HG02798 (cell line): Measurements from ENCODE around the gene TNN.
"Not testable (repeated sequence)": the region's sequence is repeated elsewhere in the genome, so short reads cannot be mapped to it uniquely, and the experiment has no call there.

ENCODE experiments used
- ATAC-seq: cut with Tn5 transposase; IDR thresholded peaks from one replicate; pipeline ENCODE4 v1.9.1; 2021; ENCODE audit warnings: mild to moderate bottlenecking; ENCODE audit not compliant: unreplicated experiment, poor library complexity

TNN gene

DNA sequence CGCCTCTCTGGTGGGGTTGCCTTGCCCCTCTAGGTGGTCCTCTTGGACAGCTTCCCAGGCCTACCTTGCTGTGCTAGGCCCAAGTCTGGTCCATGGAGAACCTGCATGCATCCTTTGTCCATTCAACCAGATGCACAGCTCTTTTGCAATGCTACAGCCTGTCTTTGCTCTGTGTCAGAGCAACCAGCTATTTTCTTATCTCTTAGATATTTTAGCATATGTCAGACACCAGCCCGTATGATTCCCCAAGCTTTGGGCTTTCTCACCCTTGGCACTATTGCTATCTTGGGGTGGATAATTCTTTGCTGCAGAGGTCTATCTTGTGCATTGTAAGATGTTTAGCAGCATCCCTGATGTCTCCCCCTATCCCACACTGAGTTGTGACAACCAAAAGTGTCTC, 32.3 kb downstream of the TNN start:
- no peak for ATAC-seq

DNA sequence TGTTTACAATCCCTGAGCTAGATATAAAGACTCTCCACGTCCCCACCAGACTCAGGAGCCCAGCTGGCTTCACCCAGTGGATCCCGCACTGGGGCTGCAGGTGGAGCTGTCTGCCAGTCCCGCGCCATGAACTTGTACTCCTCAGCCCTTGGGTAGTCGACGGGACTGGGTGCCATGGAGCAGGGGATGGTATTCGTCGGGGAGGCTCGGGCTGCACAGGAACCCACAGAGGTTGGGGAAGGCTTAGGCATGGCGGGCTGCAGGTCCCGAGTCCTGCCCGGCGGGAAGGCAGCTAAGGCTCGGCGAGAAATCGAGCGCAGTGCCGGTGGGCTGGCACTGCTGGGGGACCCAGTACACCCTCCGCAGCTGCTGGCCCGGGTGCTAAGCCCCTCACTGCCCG, 34.5 kb downstream of the TNN start:
- ATAC-seq: not testable (repeated sequence)

DNA sequence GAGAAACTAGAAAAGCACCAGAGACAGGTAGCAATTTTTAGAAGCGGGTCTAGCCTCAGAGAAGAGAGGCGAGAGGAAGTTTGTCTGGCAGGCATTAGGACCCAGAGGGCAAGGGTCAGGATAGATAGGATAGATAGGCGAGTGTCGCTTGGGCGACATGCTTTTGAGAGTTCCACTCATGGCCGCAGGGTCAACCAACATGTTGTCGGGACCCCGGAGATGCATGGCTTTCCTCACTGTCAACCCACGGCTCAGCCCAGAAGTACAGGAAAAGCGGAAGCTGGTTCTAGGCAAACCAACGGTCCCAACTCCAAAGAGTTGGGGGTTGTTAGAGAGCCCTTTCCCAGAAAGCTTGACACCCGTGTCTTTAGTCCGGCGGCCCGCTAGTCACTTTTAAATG, 38.9 kb downstream of the TNN start:
- not testable (repeated sequence) for ATAC-seq

DNA sequence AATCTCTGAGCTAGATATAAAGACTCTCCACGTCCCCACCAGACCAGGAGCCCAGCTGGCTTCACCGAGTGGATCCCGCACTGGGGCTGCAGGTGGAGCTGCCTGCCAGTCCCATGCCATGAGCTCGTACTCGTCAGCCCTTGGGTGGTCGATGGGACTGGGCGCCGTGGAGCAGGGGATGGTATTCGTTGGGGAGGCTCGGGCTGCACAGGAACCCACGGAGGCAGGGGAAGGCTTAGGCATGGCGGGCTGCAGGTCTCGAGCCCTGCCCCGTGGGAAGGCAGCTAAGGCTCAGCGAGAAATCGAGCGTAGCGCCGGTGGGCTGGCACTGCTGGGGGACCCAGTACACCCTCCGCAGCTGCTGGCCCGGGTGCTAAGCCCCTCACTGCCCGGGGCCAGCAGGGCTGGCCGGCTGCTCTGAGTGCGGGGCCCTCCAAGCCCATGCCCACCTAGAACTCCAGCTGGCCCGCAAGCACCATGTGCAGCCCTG, 40.7 kb downstream of the TNN start:
- not testable (repeated sequence) for ATAC-seq

DNA sequence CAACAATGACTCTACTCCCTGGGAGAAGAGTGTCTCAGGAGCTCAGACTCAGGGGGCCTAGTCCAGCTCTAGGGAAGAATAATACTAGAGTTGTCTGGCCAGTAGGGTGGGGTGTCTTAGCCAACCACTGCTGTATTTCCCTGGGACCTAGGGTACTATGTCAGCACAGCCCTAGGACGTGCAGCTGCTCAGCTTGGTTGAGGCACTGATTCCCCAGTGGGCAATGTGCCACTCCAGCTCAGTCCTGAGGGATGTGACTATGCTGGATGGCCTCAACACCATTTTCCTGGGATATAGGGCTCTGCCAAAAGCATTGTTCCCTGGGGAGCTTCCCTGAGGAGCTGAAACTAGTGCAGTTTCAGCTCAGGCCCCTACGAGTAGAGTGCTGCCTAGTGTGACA, 47.4 kb downstream of the TNN start:
- ATAC-seq: no peak

DNA sequence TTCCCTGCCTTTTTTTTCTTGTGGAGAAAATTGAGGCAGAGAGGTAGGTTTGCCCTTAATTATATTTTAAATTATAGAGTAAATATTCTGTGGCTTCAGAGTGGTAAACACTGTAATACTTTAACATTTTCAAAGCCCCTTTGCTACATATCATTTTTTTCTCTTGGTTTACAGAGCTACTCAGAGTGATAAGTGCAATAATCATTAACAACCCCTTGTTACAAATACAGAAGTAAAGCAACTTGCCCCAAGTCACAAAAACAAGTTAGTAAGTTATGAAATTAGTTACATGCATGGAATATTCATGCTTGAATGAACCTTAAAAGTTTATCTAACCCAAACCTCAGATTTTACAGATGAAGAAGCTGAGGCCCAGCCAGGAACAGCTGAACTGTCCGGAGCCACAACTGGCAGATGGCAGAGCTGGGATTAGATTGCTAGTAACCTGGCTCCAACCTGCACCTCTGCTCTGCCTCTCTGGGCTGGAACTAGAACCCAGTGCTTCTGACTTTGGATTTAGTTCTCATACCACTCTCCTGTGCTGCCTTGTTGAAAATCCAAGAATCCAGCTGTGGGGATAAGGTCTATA, 48.7 kb downstream of the TNN start:
- no peak for ATAC-seq

DNA sequence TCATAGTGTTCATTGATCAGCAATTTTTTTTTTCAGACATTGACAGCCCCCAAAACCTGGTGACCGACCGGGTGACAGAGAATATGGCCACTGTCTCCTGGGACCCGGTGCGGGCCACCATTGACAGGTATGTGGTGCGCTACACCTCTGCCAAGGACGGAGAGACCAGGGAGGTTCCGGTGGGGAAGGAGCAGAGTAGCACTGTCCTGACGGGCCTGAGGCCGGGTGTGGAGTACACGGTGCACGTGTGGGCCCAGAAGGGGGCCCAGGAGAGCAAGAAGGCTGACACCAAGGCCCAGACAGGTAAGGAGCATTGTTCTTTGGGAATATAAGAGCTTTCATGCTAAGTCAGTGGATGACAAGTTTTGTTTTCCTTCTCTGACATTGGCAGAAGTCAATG, 49.3 kb downstream of the TNN start:
- no peak for ATAC-seq

DNA sequence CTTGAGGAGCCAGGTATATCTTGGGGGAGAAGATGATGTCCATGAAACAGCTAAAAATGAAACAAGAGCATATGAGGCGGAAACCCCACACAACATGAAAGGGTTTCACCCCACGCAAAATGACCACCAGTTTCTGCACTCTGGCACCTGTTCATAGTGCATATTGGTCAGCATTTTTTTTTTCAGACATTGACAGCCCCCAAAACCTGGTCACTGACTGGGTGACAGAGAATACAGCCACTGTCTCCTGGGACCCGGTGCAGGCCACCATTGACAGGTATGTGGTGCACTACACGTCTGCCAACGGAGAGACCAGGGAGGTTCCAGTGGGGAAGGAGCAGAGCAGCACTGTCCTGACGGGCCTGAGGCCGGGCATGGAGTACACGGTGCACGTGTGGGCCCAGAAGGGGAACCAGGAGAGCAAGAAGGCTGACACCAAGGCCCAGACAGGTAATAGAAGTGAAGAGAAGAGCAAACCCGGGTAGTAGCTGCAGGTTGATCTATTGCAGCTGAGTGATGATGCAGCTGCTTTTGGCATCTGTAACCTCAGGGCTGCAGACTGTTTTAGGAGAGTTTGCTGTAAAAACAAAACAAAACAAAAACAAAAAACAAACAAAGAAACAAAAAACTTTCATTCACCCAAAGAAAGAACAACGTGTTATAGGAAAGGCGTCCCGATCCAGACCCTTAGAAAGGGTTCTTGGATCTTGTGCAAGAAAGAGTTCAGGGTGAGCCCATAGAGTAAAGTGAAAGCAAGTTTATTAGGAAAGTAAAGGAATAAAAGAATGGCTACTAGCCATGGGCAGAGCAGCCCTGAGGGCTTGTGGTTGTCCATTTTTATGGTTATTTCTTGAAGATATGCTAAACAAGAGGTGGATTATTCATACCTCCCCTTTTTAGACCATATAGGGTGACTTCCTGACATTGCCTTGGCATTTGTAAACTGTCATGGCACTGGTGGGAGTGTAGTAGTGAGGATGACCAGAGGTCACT, 51.0 kb downstream of the TNN start:
- peak; percentile 77 for ATAC-seq

DNA sequence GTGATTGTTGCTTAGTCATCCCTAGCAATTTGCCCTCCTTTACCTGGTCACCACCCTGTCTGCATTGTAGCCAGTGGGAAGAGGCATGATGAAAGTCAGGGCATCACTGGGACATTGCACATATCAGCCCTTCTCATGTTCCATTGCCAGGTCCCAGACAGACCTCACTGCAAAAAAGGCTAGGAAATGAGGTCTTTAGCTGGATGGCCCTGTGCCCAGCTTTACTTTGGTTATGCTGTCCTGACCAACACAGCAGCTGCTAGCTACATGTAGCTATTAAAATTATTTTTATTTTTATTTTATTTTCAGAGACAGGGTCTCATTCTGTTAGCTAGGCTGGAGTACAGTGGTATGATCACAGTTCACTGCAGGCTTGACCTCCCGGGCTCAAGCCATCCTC, 52.9 kb downstream of the TNN start:
- no peak for ATAC-seq

DNA sequence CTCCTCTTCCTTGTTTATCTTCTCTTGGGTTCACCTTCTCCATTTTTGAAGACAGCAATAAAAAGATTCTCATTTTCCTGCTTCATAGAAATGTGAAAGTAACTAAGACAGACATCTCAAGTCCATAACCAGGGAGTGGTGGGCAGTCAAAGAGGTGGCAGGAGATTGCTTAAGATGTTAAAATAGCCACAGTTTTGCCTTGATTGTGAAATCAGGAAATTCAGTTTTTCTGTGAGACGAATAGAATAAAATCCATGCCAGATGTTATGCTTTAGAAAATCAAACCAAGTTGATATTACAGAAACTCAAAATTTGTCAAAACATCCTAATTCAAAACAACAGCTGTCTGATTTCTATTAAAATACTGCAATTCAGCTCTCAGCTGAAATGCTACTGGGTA, 57.2 kb downstream of the TNN start:
- no peak for ATAC-seq

DNA sequence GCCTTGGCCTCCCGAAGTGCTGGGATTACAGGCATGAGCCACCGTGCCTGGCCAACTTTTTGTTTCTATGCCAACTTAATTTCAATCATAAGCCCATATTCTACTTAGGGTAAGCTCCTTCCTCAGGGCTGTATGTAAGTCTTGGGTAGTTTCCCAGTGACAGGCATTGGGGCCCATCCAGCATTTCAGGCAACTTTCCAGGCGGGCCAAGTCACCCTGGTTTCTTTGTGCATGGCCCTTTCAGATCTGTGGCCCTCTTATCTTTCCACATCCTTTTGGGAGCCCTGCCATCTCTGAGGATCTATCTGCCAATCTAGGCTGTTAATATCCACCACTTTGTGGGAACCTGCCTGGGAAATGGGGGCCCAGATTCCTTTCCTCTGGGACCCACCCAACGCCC, 58.7 kb downstream of the TNN start:
- ATAC-seq: no peak

DNA sequence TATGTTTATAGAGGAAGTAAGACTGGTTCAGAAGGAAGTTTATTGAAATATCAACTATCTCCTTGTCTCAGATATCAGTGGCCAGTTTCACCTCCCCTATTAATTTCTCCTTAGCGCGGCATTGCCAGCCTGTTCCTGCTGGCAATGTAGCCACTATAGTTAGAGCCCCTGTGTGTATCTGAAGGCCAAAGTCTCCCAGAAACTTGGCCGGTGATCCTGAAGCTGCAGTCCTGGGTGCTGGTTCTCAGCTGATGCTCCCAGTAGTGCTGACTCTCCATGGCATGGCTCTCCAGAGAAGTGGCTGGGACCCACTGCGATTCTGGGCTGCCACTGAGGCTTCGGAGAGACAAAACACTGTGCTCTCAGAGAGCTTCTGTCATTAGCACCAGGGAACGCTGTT, 59.9 kb downstream of the TNN start:
- no peak for ATAC-seq

DNA sequence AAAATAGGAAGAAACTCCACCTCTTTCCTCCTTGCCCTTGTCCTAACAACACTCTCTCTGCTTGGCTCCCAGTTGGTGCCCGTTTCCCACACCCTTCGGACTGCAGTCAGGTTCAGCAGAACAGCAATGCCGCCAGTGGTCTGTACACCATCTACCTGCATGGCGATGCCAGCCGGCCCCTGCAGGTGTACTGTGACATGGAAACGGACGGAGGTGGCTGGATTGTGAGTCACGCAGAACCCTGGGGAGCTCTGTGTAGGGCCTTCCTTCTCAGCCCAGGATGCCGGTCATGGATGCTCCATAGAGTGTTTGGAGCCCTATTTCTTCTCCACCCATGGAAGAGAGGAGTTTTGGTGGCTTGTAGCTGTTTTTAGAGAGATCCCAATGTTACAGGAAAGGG, 60.9 kb downstream of the TNN start:
- ATAC-seq: no peak

DNA sequence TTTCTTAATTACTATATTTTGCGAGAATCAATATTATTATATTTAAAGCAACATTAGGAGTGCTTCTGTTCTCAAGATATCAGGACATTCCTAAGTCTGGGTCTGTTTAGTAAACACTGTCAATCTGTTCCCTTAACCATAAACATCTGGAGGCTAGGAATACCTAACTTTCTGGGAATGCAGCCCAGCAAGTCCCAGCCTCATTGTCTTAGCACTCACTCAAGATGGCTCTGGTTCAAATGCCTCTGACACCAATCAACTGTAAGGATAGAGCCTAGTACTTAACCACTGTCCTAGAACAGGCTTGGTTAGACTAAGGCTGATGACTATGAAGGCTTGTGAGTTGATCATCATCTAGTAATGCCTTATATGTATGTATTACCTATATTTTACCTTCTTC, 61.5 kb downstream of the TNN start:
- no peak for ATAC-seq

DNA sequence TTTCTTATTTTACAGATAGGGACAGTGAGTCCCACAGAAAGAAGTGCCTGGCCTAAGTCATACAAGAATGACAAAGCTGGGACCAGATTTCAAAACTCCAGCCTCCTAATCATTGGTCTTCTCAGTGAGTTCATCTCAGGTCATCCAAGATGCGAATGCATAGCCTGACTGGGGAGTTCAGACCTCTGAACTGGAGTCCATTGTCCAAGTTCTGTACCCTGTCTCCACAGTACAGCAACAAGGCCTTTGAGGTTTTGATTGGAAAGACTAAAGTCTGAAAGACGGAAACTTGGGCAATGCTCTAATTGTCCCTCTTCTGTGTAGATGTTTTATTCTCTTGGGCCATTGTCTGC, 62.0 kb downstream of the TNN start:
- no peak for ATAC-seq

DNA sequence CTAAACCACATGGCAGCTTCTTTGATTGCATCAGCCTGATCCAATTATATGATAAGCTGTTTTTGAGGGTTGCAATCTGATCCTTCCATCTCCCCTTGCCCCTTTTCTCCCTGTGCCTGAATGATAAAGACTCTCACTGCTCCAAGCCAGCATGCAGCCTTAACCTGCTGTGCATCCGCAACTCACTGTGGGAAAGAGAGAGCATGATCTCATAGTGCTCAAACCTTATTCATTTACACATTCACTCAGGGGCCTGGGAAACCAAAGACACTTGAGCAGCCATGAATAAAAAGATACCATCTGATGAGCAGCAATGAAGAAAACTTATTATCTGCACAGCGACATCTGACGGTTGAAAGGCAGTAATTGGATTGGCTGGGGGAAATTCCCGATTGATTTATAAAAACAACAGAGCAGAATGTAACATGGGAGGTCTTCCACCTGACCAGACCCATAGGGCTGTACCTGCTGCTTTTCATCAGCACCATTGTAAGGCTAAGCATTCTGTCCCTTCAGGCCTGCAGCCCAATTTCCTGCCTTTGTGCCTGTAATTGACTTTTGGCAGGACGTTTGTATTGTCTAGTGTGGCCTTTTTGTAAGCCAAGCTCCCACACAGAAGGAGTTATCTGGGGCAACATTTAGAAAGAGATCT, 62.5 kb downstream of the TNN start:
- ATAC-seq: no peak

DNA sequence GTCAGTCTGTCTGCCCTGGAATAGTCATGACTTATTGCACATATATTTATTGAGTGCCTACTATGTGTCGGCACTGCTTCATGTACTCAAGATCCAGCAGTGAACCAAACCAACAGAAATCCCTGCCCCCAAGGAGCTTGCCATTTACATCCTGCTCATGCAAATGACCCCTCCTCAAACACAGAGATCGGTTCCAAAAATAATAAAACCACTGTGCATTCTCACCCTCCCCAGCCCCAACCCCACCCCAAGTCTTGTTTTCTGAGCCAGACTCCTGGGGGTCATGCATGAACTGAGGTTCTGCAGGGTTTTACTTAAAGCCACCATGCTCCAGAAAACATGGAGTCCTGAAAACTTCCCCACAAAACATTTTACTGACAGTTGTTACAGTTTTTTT, 63.0 kb downstream of the TNN start:
- ATAC-seq: no peak

DNA sequence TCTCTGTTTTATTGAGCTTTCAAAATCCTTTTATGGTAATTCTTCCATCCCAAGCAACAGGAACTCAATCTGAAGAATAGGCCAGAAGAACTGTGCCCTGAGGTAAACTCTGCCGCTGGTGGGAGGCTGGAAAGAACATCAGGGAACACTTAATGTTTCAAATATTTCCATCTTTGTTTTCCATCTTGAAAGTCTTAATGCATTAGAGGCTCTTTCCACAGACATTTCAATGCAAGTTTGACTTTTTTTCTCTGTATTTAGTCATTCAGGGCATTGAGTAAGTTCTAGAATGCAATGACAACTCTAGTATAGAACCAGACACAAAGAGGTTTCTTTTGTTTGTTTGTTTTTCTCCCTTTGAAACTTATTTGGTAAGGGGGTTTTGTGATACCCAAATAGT, 63.5 kb downstream of the TNN start:
- ATAC-seq: no peak

DNA sequence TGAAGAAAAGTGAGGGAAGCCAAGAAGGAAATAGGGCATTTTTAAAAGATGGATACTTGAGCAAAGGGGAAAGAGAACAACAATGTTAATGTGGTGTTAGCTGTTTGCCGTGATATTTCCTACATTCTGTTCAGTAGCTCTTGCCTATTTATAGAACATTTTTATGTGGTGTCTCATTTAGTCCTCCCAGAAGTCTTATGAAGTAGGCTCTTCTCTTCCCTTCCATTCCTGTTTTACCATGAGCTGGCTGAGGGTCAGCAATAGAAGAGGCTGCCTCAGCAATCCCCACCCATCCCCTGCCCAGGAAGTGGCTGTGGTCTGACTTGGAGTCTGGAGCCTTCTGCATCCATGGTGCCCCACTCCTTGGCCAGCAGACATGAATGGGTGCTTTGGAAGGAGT, 64.8 kb downstream of the TNN start:
- ATAC-seq: no peak

DNA sequence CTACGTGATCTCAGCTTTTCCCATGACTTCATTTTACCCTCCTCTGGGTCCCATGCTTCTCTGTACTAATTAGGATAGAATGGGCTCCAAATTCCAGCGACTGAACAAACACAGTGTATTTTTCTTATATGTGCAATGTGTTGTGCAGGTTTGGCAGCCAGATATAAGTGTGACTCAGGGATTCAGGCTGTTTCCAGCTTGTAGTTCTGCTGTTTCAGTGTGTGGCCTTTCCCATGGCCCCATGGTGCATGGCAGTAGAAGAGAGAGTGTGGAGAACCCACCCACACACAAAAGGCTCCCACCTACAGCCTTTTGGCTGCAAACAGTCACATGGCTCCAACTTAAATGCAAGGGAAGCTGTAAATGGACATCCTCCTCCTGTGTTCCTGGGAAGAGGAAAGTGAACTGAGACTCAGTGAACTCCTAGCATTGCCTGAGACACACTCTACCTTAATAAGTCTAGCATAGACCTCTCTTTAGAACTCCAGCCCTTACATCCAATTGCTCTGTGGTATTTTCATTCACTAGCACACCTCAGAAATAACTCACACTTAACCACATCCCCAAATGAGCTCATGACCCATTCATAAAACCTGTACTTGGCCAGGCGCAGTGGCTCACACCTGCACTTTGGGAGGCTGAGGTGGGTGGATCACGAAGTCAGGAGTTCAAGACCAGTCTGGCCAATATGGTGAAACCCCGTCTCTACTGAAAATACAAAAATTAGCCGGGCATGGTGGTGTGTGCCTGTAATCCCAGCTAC, 66.2 kb downstream of the TNN start:
- no peak for ATAC-seq

DNA sequence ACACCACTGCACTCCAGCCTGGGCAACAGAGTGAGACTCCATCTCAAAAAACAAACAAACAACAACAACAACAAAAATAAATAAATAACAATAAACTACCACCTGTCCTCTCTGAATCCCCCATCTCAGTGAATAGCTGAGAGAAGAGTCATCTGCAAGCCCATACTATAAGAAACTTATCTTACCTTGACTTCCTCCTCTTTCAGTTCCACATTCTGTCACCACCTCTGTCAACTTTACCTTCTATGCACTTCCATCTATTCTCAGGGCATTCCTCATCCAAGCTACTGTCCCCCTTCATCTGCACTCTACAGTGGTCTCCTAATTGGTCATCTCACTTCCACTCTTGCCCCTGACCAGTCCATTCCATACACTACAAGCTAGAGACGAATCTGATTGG, 66.9 kb downstream of the TNN start:
- no peak for ATAC-seq
